ENCODE measurements around the gene RIOX2. TPM values are rescaled to one million over a fixed set of nuclear protein-coding genes. Genes with fewer than 3 reads are reported as not detected.

The RIOX2 gene
- total and polyA plus RNA-seq, 2 of the 8 experiments (the other 6 are each of a cell fraction or from before 2014, with no cell fraction given), result 3.8 to 16.4 TPM

DNA sequence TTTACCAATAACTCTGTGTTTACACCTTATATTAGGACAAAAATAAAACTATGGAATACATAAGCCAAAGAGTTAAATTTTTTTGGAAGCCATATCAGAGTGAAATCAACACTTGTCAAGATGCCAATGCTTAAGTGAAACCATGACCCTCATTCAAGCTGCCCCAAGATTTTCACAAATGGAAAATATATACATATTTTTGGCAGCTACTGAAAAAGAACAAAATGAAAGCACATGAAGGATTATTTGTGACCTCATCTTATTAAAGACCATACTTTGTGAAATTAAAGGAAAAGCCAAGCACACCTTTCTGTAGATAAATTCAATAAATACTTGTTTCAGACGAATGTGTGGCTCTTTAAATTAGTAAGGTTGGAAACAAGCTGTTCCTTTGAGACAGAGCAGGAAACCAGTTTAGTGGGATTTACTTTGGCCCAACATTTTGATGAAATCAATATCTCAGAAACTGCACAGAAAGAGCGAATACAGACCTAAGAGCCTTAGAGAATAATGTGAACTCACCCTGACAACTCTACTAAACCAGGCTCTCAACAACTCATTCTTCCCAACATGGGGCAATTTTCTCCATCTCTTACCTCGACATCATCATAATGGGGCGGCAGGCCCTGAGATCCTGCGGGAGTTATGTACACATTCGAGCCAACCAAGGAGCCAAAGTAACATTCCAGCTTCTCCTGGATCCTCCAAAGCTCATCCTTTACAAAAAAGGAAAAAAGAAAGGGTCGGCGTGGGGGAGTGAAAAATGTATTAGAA, 11.1 kb downstream of the RIOX2 start (continued):
- TF ChIP-seq PHF8 (conservative IDR thresholded peaks at IDR 0.05; ENCODE audit: low read depth, low read length), result no peak
- no peak for TF ChIP-seq ASH2L (IDR thresholded peaks at IDR 0.05; ENCODE audit: low read length)
